ENCODE measurements around the gene POLR2E.
"Not testable (repeated sequence)": the region's sequence is repeated elsewhere in the genome, so short reads cannot be mapped to it uniquely, and the experiment has no call there.

The POLR2E gene

DNA sequence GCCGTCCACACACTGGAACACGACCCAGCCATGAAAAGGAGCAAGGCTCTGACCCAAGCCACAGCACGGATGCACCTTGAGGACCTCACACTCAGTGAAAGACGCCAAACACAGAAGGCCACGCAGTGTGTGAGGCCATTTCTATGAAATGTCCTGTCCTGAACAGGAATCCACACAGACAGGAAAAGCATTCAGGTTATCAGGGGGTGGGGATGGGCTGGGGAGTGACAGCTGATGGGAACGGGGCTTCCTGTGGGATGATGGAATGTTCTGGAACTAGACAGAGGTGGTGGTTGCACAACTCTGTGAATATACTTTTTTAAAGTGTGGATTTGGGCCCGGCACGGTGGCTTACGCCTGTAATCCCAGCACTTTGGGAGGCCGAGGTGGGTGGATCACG, 39.3 kb upstream of the POLR2E start:
- H3K4me3 ChIP-seq (ENCODE audit: low read length): no peak overlapping the region
- no peak overlapping the region for H3K27ac ChIP-seq (ENCODE audit: low read length)
- H3K27me3 ChIP-seq (ENCODE audit: control insufficient read depth, insufficient read depth, low read length): no peaks in the 10 kb centered on the region
- no CpG with 5 or more reads among the region's 11 CpGs for WGBS (ENCODE audit: insufficient coverage, insufficient read length)
- H3K9me3 ChIP-seq (ENCODE audit: control insufficient read depth, insufficient read depth, low read length): no peaks in the 10 kb centered on the region
- peaks cover 6% of the 10 kb centered on the region for H3K4me1 ChIP-seq (ENCODE audit: control insufficient read depth, insufficient read depth, low read length)
- no peaks in the 10 kb centered on the region; the same call in 1 of the 2 replicates for H3K36me3 ChIP-seq (ENCODE audit: control insufficient read depth, insufficient read depth, low read length)
- DNase-seq (ENCODE audit: low read depth, low spot score): no peak

DNA sequence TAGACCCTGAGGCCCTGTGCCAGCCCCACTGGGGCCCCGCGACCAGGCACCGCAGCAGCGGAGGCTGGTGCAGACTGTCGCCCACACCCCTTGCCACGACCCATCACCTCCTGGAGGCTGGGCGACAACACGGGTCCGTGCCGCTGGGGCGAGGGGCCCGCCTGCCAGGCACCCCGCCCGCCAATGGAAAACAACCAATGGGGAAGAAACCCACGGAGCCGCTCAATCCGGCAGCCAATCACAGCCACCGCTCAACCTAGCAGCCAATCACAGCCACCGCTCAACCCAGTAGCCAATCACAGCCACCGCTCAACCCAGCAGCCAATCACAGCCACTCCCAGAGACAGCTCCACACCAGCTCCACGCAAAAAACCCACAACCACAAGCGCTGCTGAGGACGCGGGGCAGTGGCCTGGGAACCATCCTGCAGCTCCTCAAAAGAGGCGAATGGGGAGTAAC, 38.3 kb upstream of the POLR2E start:
- no peak for DNase-seq (ENCODE audit: low read depth, low spot score)
- H3K4me1 ChIP-seq (ENCODE audit: control insufficient read depth, insufficient read depth, low read length): peaks cover 6% of the 10 kb centered on the region
- H3K36me3 ChIP-seq (ENCODE audit: control insufficient read depth, insufficient read depth, low read length): no peaks in the 10 kb centered on the region; the same call in 1 of the 2 replicates
- H3K4me3 ChIP-seq (ENCODE audit: low read length): no peak overlapping the region
- no CpG with 5 or more reads among the region's 25 CpGs for WGBS (ENCODE audit: insufficient coverage, insufficient read length)
- H3K27me3 ChIP-seq (ENCODE audit: control insufficient read depth, insufficient read depth, low read length): no peaks in the 10 kb centered on the region
- no peak overlapping the region for H3K27ac ChIP-seq (ENCODE audit: low read length)
- H3K9me3 ChIP-seq (ENCODE audit: control insufficient read depth, insufficient read depth, low read length): no peaks in the 10 kb centered on the region

DNA sequence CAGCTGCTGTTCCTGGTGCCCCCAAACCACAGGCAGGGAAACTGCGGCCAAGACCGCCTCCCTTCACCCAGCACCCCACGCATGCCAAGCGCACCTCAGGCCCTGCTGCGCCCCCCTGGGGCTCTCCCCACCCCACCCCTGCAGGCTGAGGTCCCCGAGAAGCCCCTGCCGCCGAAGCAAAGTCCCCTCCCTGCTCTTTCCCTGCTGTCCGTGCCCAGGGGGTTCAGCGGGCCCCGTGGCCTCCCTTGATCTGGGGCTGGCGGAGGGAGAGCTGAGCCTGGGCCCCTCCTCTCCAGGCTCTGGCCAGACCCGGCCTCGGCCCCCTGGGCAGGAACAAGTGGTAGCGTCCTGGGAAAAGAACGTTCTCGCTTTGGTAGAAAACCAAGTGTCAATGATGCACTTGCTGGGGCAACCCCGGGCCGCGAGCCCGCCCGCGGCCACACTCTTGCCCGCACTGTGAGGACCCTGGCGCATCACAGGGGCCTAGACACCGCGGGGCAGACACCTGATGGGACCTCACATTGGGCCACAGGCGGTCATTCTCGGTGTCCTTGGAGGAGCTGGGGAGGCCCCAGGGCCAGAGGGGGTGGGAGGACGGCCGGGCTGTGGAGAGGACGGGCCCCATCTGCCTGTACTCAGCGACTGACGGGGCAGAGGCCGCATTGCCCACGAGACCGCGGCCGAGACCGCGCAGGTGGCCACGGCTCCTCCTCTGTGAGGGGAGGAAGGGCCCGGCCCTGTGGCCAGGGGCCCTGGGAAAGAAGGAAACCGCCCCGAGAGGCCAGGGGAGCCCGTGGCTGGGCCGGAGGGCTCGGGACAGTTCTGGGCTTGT, 37.6 kb upstream of the POLR2E start:
- no CpG with 5 or more reads among the region's 48 CpGs for WGBS (ENCODE audit: insufficient coverage, insufficient read length)

DNA sequence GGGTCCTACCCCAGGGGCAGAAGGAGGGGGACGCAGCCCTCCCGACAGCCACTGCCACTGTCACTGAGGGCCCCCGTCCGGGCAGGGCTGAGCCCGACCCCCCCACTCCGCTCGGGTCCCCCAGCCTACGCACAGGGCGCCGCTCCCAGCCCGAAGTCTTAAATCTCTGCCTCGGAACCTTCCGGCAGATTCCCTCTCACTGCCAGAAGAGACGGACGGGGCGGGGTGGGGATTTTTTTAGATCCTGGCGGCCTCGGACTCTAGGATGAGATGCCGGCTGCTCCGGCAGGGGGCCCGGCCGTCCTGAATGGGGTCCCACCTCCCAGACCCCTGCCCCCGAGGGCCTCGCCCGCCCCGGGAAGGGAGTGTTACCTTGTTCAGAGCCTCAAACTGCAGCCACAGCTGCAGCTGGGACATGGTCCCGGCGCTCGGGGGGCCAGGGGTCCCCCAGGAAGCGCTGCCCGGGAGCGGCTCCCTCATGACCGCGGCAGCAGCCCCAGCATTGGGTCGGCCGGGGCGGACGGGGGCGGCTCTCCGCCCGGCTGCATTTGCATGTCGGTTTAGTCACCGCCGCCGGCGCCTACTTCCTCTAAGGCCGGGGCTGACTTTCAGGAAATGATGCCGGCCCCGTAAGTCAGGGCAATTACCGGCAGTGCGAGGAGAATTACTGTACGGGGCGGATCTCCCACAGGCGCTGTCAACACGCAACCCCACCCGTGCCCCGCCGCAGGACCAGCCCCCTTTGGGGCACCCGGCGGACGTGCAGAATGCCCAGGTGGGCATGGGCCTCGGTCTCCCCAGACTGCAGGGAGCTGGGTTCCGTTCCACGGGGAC, 36.8 kb upstream of the POLR2E start:
- no CpG with 5 or more reads among the region's 64 CpGs for WGBS (ENCODE audit: insufficient coverage, insufficient read length)
- Histone ChIP-seq H3K27ac (ENCODE audit: low read length) (no peak overlapping the region), H3K9me3 (ENCODE audit: control insufficient read depth, insufficient read depth, low read length) (no peaks in the 10 kb centered on the region), H3K4me3 (ENCODE audit: low read length) (peak overlapping the region; percentile 18; the same call in 1 of the 2 replicates), H3K4me1 (ENCODE audit: control insufficient read depth, insufficient read depth, low read length) (peaks cover 6% of the 10 kb centered on the region), H3K27me3 (ENCODE audit: control insufficient read depth, insufficient read depth, low read length) (no peaks in the 10 kb centered on the region), H3K36me3 (ENCODE audit: control insufficient read depth, insufficient read depth, low read length) (peaks cover 5% of the 10 kb centered on the region)
- no peak for DNase-seq (ENCODE audit: low read depth, low spot score)

More for the DNA sequence above, 37.6 kb upstream of the POLR2E start:
- no peak overlapping the region for H3K27ac ChIP-seq (ENCODE audit: low read length)
- no peak overlapping the region for H3K4me3 ChIP-seq (ENCODE audit: low read length)
- no peaks in the 10 kb centered on the region; the same call in 1 of the 2 replicates for H3K36me3 ChIP-seq (ENCODE audit: control insufficient read depth, insufficient read depth, low read length)
- no peak for DNase-seq (ENCODE audit: low read depth, low spot score)
- H3K4me1 ChIP-seq (ENCODE audit: control insufficient read depth, insufficient read depth, low read length): peaks cover 6% of the 10 kb centered on the region
- H3K9me3 ChIP-seq (ENCODE audit: control insufficient read depth, insufficient read depth, low read length): no peaks in the 10 kb centered on the region
- no peaks in the 10 kb centered on the region for H3K27me3 ChIP-seq (ENCODE audit: control insufficient read depth, insufficient read depth, low read length)

DNA sequence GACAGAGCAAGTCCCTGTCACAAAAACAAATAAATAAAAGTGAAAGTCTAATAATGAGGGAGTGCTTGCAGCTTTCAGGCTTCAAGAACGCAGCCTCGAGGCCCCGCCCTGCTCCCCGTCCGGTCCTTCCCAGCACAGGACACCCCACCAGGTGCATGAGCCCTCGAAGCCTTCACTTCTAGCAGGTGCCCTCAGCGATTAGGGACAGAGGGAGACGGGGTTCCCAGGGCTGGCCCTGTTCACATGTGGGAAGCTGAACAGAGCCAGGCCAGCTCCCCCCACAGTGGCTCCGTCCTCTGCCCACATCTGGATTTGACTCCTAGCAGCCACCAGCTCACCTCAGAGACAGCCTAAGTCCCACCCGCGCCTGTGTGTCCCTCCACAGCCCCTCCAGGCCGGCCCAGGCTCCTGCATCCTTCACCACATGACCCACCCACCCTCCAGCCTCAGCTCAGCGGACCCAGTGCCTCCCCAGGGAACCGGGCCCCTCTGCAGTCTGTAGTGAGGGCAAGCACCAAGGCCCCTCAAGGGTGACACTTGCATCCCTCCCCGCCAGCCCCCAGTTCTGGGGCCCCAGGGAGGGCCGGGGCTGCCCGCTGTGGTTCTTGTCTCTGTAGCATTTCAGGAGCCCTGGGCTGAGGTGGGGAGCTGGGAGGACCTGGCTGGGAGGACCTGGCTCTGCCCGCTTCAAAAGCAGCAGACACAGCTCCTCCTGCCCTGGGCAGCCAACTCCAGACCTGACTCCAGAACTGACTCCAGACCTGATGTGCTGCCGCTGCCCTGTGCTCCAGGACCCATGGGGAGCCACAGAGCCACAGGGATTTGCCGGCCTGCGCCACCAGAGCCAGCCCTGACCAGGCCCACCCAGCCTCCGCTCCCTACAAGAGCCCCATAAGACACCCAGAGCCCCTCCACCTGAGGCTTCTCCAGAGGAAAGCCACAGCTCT, 35.9 kb upstream of the POLR2E start:
- H3K27ac ChIP-seq (ENCODE audit: low read length): no peak overlapping the region
- no peaks in the 10 kb centered on the region for H3K9me3 ChIP-seq (ENCODE audit: control insufficient read depth, insufficient read depth, low read length)
- no CpG with 5 or more reads among the region's 22 CpGs for WGBS (ENCODE audit: insufficient coverage, insufficient read length)
- H3K36me3 ChIP-seq (ENCODE audit: control insufficient read depth, insufficient read depth, low read length): peaks cover 6% of the 10 kb centered on the region
- no peak overlapping the region for H3K4me3 ChIP-seq (ENCODE audit: low read length)
- peaks cover 6% of the 10 kb centered on the region for H3K4me1 ChIP-seq (ENCODE audit: control insufficient read depth, insufficient read depth, low read length)
- no peak for DNase-seq (ENCODE audit: low read depth, low spot score)
- H3K27me3 ChIP-seq (ENCODE audit: control insufficient read depth, insufficient read depth, low read length): no peaks in the 10 kb centered on the region

DNA sequence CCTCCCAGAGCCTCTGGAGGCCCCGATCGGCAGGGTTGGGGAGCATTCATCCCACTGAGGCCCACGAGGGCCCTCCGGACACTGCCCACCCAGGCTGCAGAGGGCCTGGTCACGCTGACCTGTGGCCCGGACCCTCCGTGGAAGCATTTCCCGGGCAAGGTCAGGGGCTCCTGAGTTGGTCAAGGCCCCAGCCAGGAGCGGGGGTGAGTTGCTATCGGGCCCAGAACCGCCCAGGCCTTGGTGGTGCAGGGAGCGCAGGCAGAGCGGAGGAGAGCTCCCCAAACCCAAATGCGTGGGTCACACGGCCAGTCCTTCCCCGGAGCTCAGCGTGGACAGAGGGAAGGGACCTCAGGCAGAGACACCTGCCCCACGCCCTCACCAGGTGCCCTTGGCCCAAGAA, 34.4 kb upstream of the POLR2E start:
- DNase-seq (ENCODE audit: low read depth, low spot score): no peak
- peaks cover 6% of the 10 kb centered on the region for H3K4me1 ChIP-seq (ENCODE audit: control insufficient read depth, insufficient read depth, low read length)
- H3K4me3 ChIP-seq (ENCODE audit: low read length): no peak overlapping the region
- WGBS (ENCODE audit: insufficient coverage, insufficient read length): no CpG with 5 or more reads among the region's 18 CpGs
- peaks cover 6% of the 10 kb centered on the region for H3K36me3 ChIP-seq (ENCODE audit: control insufficient read depth, insufficient read depth, low read length)
- H3K27ac ChIP-seq (ENCODE audit: low read length): no peak overlapping the region
- H3K27me3 ChIP-seq (ENCODE audit: control insufficient read depth, insufficient read depth, low read length): no peaks in the 10 kb centered on the region
- H3K9me3 ChIP-seq (ENCODE audit: control insufficient read depth, insufficient read depth, low read length): no peaks in the 10 kb centered on the region

DNA sequence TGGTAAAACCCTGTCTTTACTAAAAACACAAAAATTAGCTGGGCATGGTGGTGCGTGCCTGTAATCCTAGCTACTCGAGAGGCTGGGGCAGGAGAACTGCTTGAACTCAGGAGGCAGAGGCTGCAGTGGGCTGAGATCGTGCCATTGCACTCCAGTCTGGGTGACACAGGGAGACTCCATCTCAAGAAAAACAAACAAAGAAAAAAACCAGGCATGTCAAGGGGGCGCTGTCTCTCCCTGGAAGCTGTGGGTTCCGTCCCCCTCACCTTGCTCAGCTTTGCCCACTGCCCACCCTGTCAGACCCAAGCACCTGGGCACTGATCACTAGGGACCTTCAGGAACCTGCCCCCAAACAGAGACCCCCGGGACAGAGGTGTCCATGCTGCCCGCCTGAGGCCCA, 33.9 kb upstream of the POLR2E start:
- H3K9me3 ChIP-seq (ENCODE audit: control insufficient read depth, insufficient read depth, low read length); H3K27ac ChIP-seq (ENCODE audit: low read length); H3K4me3 ChIP-seq (ENCODE audit: low read length); H3K27me3 ChIP-seq (ENCODE audit: control insufficient read depth, insufficient read depth, low read length); H3K36me3 ChIP-seq (ENCODE audit: control insufficient read depth, insufficient read depth, low read length); H3K4me1 ChIP-seq (ENCODE audit: control insufficient read depth, insufficient read depth, low read length); DNase-seq (ENCODE audit: low read depth, low spot score): not testable (repeated sequence)
- WGBS (ENCODE audit: insufficient coverage, insufficient read length): no CpG with 5 or more reads among the region's 7 CpGs

DNA sequence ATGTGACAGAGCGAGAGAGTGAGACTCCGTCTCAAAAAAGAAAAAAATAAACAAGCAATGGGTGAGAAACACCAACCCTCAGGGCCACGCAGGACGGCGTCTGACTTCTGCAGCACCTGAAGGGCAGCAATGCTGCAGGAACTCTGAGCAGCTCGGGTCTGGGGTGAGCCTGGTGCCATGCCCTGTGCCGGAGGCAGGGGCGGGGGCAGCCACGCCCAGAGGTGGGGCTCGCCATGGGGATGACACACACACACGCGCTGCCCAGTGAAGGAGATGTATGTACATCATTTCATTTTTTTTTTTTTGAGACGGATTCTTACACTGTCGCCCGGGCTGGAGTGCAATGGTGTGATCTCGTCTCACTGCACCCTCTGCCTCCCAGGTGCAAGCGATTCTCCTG, 32.9 kb upstream of the POLR2E start:
- DNase-seq (ENCODE audit: low read depth, low spot score): no peak
- H3K27me3 ChIP-seq (ENCODE audit: control insufficient read depth, insufficient read depth, low read length): no peaks in the 10 kb centered on the region
- WGBS (ENCODE audit: insufficient coverage, insufficient read length): no CpG with 5 or more reads among the region's 17 CpGs
- H3K36me3 ChIP-seq (ENCODE audit: control insufficient read depth, insufficient read depth, low read length): peaks cover 6% of the 10 kb centered on the region
- peaks cover 6% of the 10 kb centered on the region; the same call in 1 of the 2 replicates for H3K4me1 ChIP-seq (ENCODE audit: control insufficient read depth, insufficient read depth, low read length)
- H3K9me3 ChIP-seq (ENCODE audit: control insufficient read depth, insufficient read depth, low read length): no peaks in the 10 kb centered on the region
- H3K4me3 ChIP-seq (ENCODE audit: low read length): no peak overlapping the region
- H3K27ac ChIP-seq (ENCODE audit: low read length): no peak overlapping the region

DNA sequence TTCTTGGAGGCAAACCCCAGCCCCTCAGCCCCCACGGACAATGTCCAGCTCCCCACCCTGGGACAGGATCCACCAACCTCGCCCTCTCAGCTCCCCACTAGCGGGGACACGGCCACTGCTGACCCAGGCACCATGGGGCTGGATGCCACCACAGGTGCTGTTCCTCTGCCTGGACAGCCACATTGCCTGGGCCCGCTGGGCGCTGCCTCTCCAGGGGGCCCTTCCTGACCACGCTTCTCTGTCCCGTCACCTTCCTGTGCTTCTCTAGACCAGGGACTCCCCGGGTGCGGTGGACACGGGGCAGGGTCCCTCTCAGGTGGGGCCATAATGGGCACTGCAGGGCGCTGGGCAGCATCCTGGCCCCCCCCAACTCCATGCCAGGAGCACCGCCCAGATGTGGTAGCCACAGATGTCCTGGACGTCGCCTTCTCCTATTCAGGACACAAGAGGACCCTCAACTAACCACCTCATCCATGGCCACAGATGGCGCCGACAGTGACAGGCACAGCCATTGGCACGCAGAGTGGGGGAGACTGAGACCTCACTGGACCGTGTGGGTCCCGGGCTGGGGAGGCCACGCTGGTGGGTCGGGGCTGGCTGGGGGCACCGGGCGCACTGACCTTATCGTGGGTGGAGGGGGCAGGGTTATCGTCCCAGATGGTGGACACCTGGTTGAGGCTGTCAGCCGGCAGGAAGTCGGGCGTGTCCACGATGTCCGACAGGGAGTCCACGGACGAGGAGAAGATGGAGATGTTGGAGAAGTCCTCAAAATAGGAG, 32.0 kb upstream of the POLR2E start:
- no CpG with 5 or more reads among the region's 33 CpGs for WGBS (ENCODE audit: insufficient coverage, insufficient read length)
- no peaks in the 10 kb centered on the region for H3K9me3 ChIP-seq (ENCODE audit: control insufficient read depth, insufficient read depth, low read length)
- H3K4me1 ChIP-seq (ENCODE audit: control insufficient read depth, insufficient read depth, low read length): peaks cover 2% of the 10 kb centered on the region; the same call in 1 of the 2 replicates
- H3K27ac ChIP-seq (ENCODE audit: low read length): no peak overlapping the region
- no peaks in the 10 kb centered on the region for H3K27me3 ChIP-seq (ENCODE audit: control insufficient read depth, insufficient read depth, low read length)
- no peak overlapping the region for H3K4me3 ChIP-seq (ENCODE audit: low read length)
- no peak for DNase-seq (ENCODE audit: low read depth, low spot score)
- peaks cover 11% of the 10 kb centered on the region for H3K36me3 ChIP-seq (ENCODE audit: control insufficient read depth, insufficient read depth, low read length)

All from iPS DF 6.9 (cell line).